ENCODE measurements around the gene CAPN8.
A peak's percentile ranks its signal among the peaks of the same experiment; 100 is the strongest.

CAPN8 gene

DNA sequence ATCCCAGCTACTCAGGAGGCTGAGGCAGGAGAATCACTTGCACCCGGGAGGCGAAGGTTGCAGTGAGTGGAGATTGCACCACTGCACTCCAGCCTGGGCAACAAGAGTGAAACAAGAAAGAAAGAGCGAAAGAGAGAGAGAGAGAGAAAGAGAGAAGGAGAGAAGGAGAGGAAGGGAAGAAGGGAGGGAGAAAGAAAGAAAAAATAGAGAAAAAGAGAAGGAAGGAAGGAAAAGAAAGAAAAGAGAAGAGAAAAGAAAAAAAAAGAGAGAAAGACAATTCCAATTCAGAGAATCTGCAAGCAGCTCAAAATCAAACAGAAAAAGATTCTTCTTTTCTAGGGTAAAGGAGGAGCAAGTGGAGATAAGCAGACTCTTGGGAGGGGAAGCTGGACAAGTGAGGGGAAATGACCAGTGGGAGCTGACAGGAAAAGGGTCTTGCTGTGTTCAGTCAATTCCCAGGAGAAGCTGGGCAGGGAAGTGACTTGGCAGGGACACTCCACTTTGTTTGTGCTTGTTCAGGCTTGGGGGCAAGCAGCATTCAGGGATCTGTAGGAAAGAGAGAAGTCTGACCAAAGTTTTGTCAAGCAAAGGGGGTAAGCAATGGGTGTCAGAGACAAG, 43.3 kb upstream of the CAPN8 start:
- Mint-ChIP-seq H3K27me3 (ENCODE audit: low read depth, poor library complexity) (peaks cover 19% of the 10 kb centered on the region), H3K9me3 (no peaks in the 10 kb centered on the region), H3K27ac (no peak overlapping the region)

DNA sequence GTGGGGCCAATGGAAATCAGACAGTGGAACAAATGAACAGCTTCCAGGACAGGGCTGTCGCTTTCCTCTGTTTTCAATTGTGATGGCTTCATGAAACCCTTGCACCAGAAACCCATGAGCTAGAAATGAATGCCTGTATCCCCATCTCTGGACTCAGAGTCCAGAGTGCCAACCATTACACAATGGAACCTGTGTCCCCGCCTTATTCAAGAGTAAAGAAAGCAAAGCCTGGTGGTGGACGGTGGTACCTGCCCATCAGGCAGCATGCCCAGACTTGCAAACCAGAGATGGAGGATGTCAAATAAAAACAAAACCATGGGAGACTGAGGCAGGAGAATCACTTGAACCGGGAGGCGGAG, 42.5 kb upstream of the CAPN8 start:
- DNase-seq, result no peak
- H3K36me3 Mint-ChIP-seq (ENCODE audit: low read depth), result no peaks in the 10 kb centered on the region

More for the DNA sequence above, 43.3 kb upstream of the CAPN8 start:
- H3K4me3 Mint-ChIP-seq, result no peak overlapping the region
- TF ChIP-seq, protein P1, sequence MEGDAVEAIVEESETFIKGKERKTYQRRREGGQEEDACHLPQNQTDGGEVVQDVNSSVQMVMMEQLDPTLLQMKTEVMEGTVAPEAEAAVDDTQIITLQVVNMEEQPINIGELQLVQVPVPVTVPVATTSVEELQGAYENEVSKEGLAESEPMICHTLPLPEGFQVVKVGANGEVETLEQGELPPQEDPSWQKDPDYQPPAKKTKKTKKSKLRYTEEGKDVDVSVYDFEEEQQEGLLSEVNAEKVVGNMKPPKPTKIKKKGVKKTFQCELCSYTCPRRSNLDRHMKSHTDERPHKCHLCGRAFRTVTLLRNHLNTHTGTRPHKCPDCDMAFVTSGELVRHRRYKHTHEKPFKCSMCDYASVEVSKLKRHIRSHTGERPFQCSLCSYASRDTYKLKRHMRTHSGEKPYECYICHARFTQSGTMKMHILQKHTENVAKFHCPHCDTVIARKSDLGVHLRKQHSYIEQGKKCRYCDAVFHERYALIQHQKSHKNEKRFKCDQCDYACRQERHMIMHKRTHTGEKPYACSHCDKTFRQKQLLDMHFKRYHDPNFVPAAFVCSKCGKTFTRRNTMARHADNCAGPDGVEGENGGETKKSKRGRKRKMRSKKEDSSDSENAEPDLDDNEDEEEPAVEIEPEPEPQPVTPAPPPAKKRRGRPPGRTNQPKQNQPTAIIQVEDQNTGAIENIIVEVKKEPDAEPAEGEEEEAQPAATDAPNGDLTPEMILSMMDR (IDR thresholded peaks at IDR 0.05), result no peak
- no peaks in the 10 kb centered on the region for H3K36me3 Mint-ChIP-seq (ENCODE audit: low read depth)
- H3K4me1 Mint-ChIP-seq, result peaks cover 52% of the 10 kb centered on the region
- no peak for DNase-seq

DNA sequence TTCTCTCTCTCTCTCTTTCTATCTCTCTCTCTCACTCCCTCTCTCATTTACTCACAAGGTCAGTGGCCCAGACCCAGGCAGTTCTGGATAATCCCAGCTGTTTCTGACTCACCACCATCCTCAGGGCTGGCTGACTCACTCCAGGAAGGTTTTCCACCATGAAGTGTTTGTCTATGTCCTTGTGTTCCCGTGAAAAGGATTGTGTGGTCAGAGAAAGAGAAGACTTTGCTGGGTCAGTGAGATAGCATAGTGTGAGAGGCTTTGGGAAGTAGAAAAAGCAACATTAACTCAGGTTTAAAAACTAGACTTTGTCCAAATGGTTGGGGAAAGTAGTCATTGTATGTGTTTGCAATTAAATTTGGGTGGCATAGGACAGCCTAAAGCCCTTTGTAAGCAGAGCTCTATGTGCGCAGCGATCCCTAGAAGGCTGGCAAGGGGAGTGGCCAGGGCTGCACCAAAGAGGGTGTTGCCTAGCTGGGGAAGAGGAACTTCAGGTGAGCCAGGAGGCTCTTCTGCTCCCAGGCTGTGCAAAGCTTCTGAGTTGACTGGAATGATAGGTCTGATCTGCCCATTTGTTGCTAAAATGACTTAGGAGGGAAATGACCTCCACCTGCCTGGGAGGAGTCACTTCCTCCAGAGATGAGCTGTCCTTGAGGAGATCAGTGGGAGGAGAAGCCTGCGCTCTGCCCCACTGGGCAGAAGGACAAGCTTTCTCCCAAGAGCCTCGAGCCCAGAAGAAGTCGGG, 41.9 kb upstream of the CAPN8 start:
- DNase-seq, result no peak
- no peak overlapping the region for H3K27ac Mint-ChIP-seq
- TF ChIP-seq, protein P1 (IDR thresholded peaks at IDR 0.05), result no peak
- no peak overlapping the region for H3K4me3 Mint-ChIP-seq
- no peaks in the 10 kb centered on the region for H3K9me3 Mint-ChIP-seq
- no peaks in the 10 kb centered on the region for H3K36me3 Mint-ChIP-seq (ENCODE audit: low read depth)
- H3K27me3 Mint-ChIP-seq (ENCODE audit: low read depth, poor library complexity), result peaks cover 19% of the 10 kb centered on the region
- peaks cover 43% of the 10 kb centered on the region for H3K4me1 Mint-ChIP-seq

More for the DNA sequence above, 42.5 kb upstream of the CAPN8 start:
- Mint-ChIP-seq H3K9me3 (no peaks in the 10 kb centered on the region), H3K27ac (no peak overlapping the region), H3K27me3 (ENCODE audit: low read depth, poor library complexity) (peaks cover 19% of the 10 kb centered on the region), H3K4me1 (peaks cover 44% of the 10 kb centered on the region), H3K4me3 (no peak overlapping the region)
- TF ChIP-seq, protein P1 (IDR thresholded peaks at IDR 0.05), result no peak

DNA sequence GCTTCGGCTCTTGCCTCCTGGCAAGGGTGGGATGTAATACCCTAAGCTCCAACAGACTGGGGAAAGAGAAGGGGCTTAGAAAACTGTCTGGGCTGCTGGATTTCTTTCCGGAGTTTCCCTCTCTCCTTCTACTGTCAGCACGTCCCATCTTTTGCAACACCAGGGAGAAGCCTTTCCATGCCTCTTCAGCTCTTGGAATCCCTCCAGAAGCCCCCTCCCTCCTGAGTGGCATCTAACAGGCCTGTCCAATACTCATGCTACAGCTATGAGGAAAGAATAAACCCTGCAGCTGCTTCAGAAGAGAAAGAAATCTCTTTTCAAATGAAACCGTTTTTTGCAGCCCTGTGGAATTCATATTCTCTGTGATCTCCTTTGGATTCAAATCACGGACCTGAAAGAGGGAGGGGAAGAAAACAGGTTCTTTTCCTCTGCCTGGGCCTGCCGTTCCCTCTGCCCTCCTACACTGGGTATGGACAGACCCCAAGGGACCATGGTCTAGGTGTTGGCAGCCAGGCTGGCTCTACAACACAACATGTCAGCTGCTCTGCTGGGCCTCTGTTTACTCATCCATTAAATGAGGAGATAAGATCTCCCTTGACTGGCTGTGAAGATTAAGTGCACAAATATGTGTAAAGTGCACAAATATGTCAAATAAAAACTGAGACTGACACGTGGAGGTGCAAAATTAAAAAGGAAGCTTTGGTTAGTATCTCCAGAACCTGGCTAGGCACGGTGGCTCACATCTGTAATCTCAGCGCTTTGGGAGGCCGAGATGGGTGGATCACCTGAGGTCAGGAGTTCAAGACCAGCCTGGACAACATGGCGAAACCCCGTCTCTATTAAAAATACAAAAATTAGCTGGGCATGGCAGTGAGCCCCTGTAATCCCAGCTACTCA, 40.8 kb upstream of the CAPN8 start:
- Mint-ChIP-seq H3K4me3 (no peak overlapping the region), H3K27ac (no peak overlapping the region), H3K27me3 (ENCODE audit: low read depth, poor library complexity) (peaks cover 19% of the 10 kb centered on the region), H3K36me3 (ENCODE audit: low read depth) (no peaks in the 10 kb centered on the region), H3K4me1 (peaks cover 46% of the 10 kb centered on the region), H3K9me3 (no peaks in the 10 kb centered on the region)
- DNase-seq, result no peak
- TF ChIP-seq, protein P1 (IDR thresholded peaks at IDR 0.05), result no peak

DNA sequence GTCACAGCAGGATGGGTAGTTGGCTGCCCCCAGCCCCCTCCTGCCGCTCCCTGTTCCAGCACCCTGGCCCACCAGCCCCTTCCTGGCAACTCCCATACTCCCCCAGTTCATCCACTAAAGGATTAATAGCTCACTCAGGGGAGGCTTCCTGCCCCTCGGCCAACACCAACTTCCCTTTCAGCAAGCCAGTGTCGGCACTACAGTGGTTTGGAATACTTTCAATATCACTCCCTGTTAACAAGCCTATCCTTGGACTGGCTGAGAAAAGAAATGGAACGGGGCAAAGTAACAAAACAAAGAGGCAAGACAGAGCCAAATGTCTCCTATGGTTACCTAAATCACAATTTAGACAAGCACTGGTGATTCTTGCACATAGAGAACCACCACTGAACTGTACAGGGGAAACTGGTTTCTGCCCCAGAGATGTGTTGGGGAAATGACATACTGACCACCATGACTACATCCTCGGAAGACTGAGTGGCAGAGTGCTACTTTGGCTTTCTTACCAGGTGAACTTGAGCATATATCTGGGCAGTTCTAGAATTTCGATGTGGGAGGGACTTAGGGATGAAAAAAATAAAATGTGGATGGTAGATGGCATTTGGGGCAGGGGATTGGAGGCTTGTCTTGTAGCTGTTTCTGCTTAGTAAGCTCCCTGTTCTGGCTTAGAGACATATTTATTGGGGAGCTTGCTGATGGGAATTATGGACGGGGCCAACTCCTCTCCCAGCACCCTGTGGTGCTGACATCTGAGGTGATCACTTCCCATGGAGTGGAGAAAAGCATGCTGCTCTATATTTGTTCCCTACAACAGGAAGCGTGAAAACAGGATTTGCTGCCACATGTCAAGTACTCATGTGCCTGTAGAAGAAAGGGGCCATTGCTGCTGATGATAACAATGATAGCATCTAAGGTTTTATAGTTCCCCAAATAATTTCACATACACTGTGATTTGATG, 39.7 kb upstream of the CAPN8 start:
- Mint-ChIP-seq H3K27me3 (ENCODE audit: low read depth, poor library complexity) (peaks cover 19% of the 10 kb centered on the region), H3K4me3 (peak overlapping the region; percentile 6), H3K27ac (peak overlapping the region; percentile 14), H3K9me3 (no peaks in the 10 kb centered on the region), H3K36me3 (ENCODE audit: low read depth) (no peaks in the 10 kb centered on the region), H3K4me1 (peaks cover 57% of the 10 kb centered on the region)
- DNase-seq, result no peak
- TF ChIP-seq, protein P1 (IDR thresholded peaks at IDR 0.05), result no peak
